HEK293 (cell line): ENCODE measurements around the gene ETHE1.

Source experiments
- EGR2 ChIP-seq: fragments of 450-650 bp; formaldehyde crosslinking; IDR thresholded peaks from 2 replicates; pipeline ENCODE4 v1.5.1; 2016; ENCODE audit warnings: low read depth, missing biosample characterization, missing genetic modification characterization
- KLF17 ChIP-seq: fragments of 450-650 bp; formaldehyde crosslinking; IDR thresholded peaks from 2 replicates; pipeline ENCODE4 v1.5.1; 2016; ENCODE audit warnings: missing biosample characterization, missing genetic modification characterization
- PRDM10 ChIP-seq: fragments of 450-650 bp; formaldehyde crosslinking; IDR thresholded peaks from 2 replicates; pipeline ENCODE4 v1.5.1; 2016; ENCODE audit warnings: missing biosample characterization, missing genetic modification characterization
- PRDM2 ChIP-seq: fragments of 450-650 bp; formaldehyde crosslinking; IDR thresholded peaks from 2 replicates; pipeline ENCODE4 v1.5.1; 2016; ENCODE audit warnings: missing biosample characterization, missing genetic modification characterization, borderline replicate concordance
- SCRT2 ChIP-seq: fragments of 450-650 bp; formaldehyde crosslinking; IDR thresholded peaks from 2 replicates; pipeline ENCODE4 v1.5.1; 2016; ENCODE audit warnings: missing biosample characterization, missing genetic modification characterization
- SETDB1 ChIP-seq: IDR thresholded peaks from one replicate; pipeline ENCODE4 v1.6.1; 2017; ENCODE audit warnings: mild to moderate bottlenecking, low read length, moderate library complexity, mixed read lengths; ENCODE audit not compliant: insufficient read length
- SP3 ChIP-seq: fragments of 450-650 bp; formaldehyde crosslinking; IDR thresholded peaks from 2 replicates; pipeline ENCODE4 v1.5.1; 2016; ENCODE audit warnings: missing biosample characterization, missing genetic modification characterization
- ZBTB10 ChIP-seq: fragments of 450-650 bp; formaldehyde crosslinking; IDR thresholded peaks from 2 replicates; pipeline ENCODE4 v1.5.1; 2016; ENCODE audit warnings: missing biosample characterization, missing genetic modification characterization
- ZBTB20 ChIP-seq: fragments of 450-650 bp; formaldehyde crosslinking; IDR thresholded peaks from 2 replicates; pipeline ENCODE4 v1.5.1; 2016; ENCODE audit warnings: missing biosample characterization, missing genetic modification characterization
- ZBTB26 ChIP-seq: fragments of 450-650 bp; formaldehyde crosslinking; optimal IDR thresholded peaks from 2 replicates; pipeline ENCODE3; 2016; ENCODE audit warnings: missing biosample characterization, mild to moderate bottlenecking, missing genetic modification characterization
- ZBTB6 ChIP-seq: fragments of 450-650 bp; formaldehyde crosslinking; IDR thresholded peaks from 2 replicates; pipeline ENCODE4 v1.5.1; 2017; ENCODE audit warnings: missing biosample characterization, missing genetic modification characterization
- ZBTB7A ChIP-seq: fragments of 450-650 bp; formaldehyde crosslinking; IDR thresholded peaks from 2 replicates; pipeline ENCODE4 v1.5.1; 2016; ENCODE audit warnings: low read depth, missing biosample characterization, missing genetic modification characterization
- ZEB2 ChIP-seq: fragments of 450-650 bp; formaldehyde crosslinking; IDR thresholded peaks from 2 replicates; pipeline ENCODE4 v1.5.1; 2016; ENCODE audit warnings: missing biosample characterization, missing genetic modification characterization
- ZNF24 ChIP-seq: fragments of 450-650 bp; formaldehyde crosslinking; IDR thresholded peaks from 2 replicates; pipeline ENCODE4 v1.5.1; 2016; ENCODE audit warnings: missing biosample characterization, missing genetic modification characterization
- ZNF324 ChIP-seq: fragments of 450-650 bp; formaldehyde crosslinking; IDR thresholded peaks from 2 replicates; pipeline ENCODE4 v1.5.1; 2016; ENCODE audit warnings: missing biosample characterization, missing genetic modification characterization
- ZNF416 ChIP-seq: fragments of 450-650 bp; formaldehyde crosslinking; IDR thresholded peaks from 2 replicates; pipeline ENCODE4 v1.5.1; 2016; ENCODE audit warnings: missing biosample characterization, missing genetic modification characterization
- ZNF521 ChIP-seq: fragments of 450-650 bp; formaldehyde crosslinking; IDR thresholded peaks from 2 replicates; pipeline ENCODE4 v1.5.1; 2017; ENCODE audit warnings: missing biosample characterization, mild to moderate bottlenecking, missing genetic modification characterization
- ZNF530 ChIP-seq: fragments of 450-650 bp; formaldehyde crosslinking; IDR thresholded peaks from 2 replicates; pipeline ENCODE4 v1.5.1; 2016; ENCODE audit warnings: low read depth, missing biosample characterization, missing genetic modification characterization
- ZNF76 ChIP-seq: fragments of 450-650 bp; formaldehyde crosslinking; IDR thresholded peaks from 2 replicates; pipeline ENCODE4; 2016; ENCODE audit warnings: low read depth, missing biosample characterization, missing genetic modification characterization, borderline replicate concordance
- ZNF830 ChIP-seq: fragments of 450-650 bp; IDR thresholded peaks from 2 replicates; pipeline ENCODE4 v1.5.0; 2018; ENCODE audit warnings: missing biosample characterization, missing genetic modification characterization, low read depth, mild to moderate bottlenecking, moderate library complexity
- ZSCAN18 ChIP-seq: fragments of 450-650 bp; formaldehyde crosslinking; IDR thresholded peaks from 2 replicates; pipeline ENCODE4 v1.5.1; 2016; ENCODE audit warnings: missing biosample characterization, missing genetic modification characterization

The ETHE1 gene

GRCh38 chr19:43533546-43534304 is 6.7 kb upstream of the ETHE1 start (continued):
- TF ChIP-seq ZBTB6 (tag by site-specific recombination), result no peak
- no peak for TF ChIP-seq ZNF530 (tag by site-specific recombination)
- TF ChIP-seq ZBTB26 (tag by site-specific recombination), result no peak
- TF ChIP-seq SP3, result peak; percentile 94
- TF ChIP-seq ZNF324 (tag by site-specific recombination), result no peak
- TF ChIP-seq ZEB2 (tag by site-specific recombination), result peak; percentile 70
- no peak for TF ChIP-seq ZNF830 (tag by site-specific recombination)
- peak; percentile 74 for TF ChIP-seq EGR2
- TF ChIP-seq PRDM2 (tag by site-specific recombination), result no peak
- TF ChIP-seq ZNF416 (tag by site-specific recombination), result no peak
- TF ChIP-seq ZNF521, result no peak
- TF ChIP-seq ZNF24 (tag by site-specific recombination), result 0 out of 2 replicates have a peak, but pooled peaks have one; percentile 24
- no peak for TF ChIP-seq ZSCAN18
- no peak for TF ChIP-seq SCRT2 (tag by site-specific recombination)
- no peak for TF ChIP-seq ZNF76 (tag by site-specific recombination)
- peak; percentile 14; the same call in 1 of the 2 replicates for TF ChIP-seq KLF17
- peak; percentile 98 for TF ChIP-seq PRDM10 (tag by site-specific recombination)
- no peak for TF ChIP-seq ZBTB20
- no peak for TF ChIP-seq ZBTB7A (tag by site-specific recombination)
- TF ChIP-seq ZBTB10 (tag by site-specific recombination), result peak; percentile 72
- no peak for TF ChIP-seq SETDB1
